Measurements from ENCODE around the gene TMUB1.

DNA sequence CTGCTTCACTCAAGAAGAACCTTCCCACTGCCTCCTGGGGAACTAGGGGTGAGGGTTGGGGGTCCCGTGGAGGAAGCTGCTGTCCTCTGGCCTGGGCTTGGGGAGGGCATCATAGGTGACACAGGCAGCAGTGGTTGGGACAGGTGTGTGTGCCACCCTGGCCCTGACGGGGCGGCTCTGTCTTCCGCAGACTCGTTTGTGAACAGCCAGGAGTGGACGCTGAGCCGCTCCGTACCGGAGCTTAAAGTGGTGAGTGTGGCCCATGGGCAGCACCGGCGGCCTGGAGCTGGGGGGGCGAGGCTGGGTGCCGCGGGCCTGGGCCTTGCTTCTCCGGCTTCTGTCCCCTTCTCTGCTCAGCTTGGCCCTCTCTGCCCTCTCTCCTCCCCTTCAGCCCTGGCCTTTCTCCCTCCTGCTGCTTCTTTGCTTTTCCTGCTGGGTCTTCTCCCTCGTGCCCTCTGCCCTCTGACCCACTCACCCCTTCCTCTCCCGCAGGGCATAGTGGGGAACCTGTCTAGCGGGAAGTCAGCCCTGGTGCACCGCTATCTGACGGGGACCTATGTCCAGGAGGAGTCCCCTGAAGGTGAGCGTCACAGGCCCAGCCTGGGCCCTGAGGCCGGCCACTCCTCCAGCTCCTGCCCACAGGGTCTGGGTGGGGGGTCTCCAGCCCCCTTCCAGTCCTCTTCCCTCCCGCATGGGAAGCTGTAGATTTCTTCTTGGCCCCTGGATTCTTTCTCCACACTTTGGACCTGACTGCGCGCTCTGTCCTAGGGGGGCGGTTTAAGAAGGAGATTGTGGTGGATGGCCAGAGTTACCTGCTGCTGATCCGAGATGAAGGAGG, 33.5 kb upstream of the TMUB1 start:
- TF ChIP-seq, protein P1, sequence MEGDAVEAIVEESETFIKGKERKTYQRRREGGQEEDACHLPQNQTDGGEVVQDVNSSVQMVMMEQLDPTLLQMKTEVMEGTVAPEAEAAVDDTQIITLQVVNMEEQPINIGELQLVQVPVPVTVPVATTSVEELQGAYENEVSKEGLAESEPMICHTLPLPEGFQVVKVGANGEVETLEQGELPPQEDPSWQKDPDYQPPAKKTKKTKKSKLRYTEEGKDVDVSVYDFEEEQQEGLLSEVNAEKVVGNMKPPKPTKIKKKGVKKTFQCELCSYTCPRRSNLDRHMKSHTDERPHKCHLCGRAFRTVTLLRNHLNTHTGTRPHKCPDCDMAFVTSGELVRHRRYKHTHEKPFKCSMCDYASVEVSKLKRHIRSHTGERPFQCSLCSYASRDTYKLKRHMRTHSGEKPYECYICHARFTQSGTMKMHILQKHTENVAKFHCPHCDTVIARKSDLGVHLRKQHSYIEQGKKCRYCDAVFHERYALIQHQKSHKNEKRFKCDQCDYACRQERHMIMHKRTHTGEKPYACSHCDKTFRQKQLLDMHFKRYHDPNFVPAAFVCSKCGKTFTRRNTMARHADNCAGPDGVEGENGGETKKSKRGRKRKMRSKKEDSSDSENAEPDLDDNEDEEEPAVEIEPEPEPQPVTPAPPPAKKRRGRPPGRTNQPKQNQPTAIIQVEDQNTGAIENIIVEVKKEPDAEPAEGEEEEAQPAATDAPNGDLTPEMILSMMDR (IDR thresholded peaks at IDR 0.05; ENCODE audit: poor library complexity): no peak
- TF ChIP-seq EZH2 (IDR thresholded peaks at IDR 0.05; ENCODE audit: borderline replicate concordance): no peak

Data from hepatocyte (in vitro differentiated cells).